ENCODE results near the gene RBMS2.

- TF ChIP-seq CTCF (IDR thresholded peaks at IDR 0.05; ENCODE audit: low read depth, low read length) (no peak), EZH2phosphoT487 (IDR thresholded peaks at IDR 0.05; ENCODE audit: low read depth) (no peak)
These were observed 7.2 kb downstream of the RBMS2 start for GRCh38 chr12:56528846-56529245.

Measured in OCI-LY3 (cell line).